GM12878 (cell line): ENCODE data around the gene ANXA4. TPM values are rescaled to one million over a fixed set of nuclear protein-coding genes. Genes with fewer than 3 reads are reported as not detected.
A peak's percentile ranks its signal among the peaks of the same experiment; 100 is the strongest.
"Not testable (repeated sequence)": the region's sequence is repeated elsewhere in the genome, so short reads cannot be mapped to it uniquely, and the experiment has no call there.

Experiments used
- ATAC-seq: fragments of 200-7000 bp; cut with Tn5 transposase; 3 replicates; pipeline ENCODE4 v1.9.1; 2020; ENCODE audit warnings: mild to moderate bottlenecking, moderate library complexity
- BruUV-seq: library from RNA; stranded (reverse); fragments of 400-500 nt; replicated peaks from 2 replicates; lab custom pipeline; 2021; lab: Mats Ljungman, UMichigan
- CTCF ChIA-PET: fragments of 300-600 bp; sonication (Branson Sonifier 250); formaldehyde crosslinking; extraction: SDS; loops from one replicate; lab custom pipeline; 2021; ENCODE audit warnings: inconsistent platforms; lab: Yijun Ruan, JAX
- POLR2A ChIA-PET: fragments of 350-600 bp; formaldehyde crosslinking; extraction: SDS; loops from one replicate; lab custom pipeline; 2021; ENCODE audit warnings: inconsistent platforms; lab: Charles Lee
- RAD21 ChIA-PET: fragments of 300-600 bp; sonication (Branson Sonifier 250); formaldehyde crosslinking; loops from one replicate; lab custom pipeline; 2023; ENCODE audit warnings: antibody characterized with exemption; ENCODE audit not compliant: unreplicated experiment; lab: Charles Lee
- SMC1A ChIA-PET: fragments of 300-600 bp; sonication (Branson Sonifier 250); formaldehyde crosslinking; loops from one replicate; lab custom pipeline; 2023; ENCODE audit not compliant: unreplicated experiment, uncharacterized antibody; lab: Charles Lee
- DNase-seq: peaks from one replicate; pipeline ENCODE4 v3.0.0-alpha.2; 2011; ENCODE audit warnings: low read depth, low spot score
- FAIRE-seq: peaks from 3 replicates; lab custom pipeline; 2011; peaks lifted over from hg19 to GRCh38; lab: Jason Lieb, UNC
- H2AFZ ChIP-seq: 2 replicates; pipeline ENCODE4 v1.6.0; 2011; ENCODE audit warnings: low read depth, low read length, control low read depth; ENCODE audit not compliant: control insufficient read depth
- H3K27ac ChIP-seq: 2 replicates; pipeline ENCODE4 v1.5.1; 2011; ENCODE audit warnings: control low read depth; ENCODE audit not compliant: control insufficient read depth, insufficient read depth
- H3K27me3 ChIP-seq, 2 experiments: replicated peaks in 1 of 2; 2 replicates each; pipeline versions ENCODE4 v1.6.0 to v1.6.1; 2011; ENCODE audit warnings: low read length in 1 of 2; ENCODE audit not compliant: control insufficient read depth in 2 of 2, insufficient read depth in 2 of 2
- H3K36me3 ChIP-seq, 2 experiments: 2 replicates each; pipeline ENCODE4 v1.5.1; 2011; ENCODE audit warnings: low read length in 1 of 2; ENCODE audit not compliant: control insufficient read depth in 2 of 2, insufficient read depth in 2 of 2
- H3K4me1 ChIP-seq: 2 replicates; pipeline ENCODE4 v1.6.1; 2011; ENCODE audit warnings: mild to moderate bottlenecking, low read length, moderate library complexity, mixed read lengths; ENCODE audit not compliant: control insufficient read depth, insufficient read depth
- H3K4me2 ChIP-seq: 2 replicates; pipeline ENCODE4 v1.6.0; 2011; ENCODE audit warnings: control low read depth; ENCODE audit not compliant: control insufficient read depth, insufficient read depth
- H3K4me3 ChIP-seq: fragments of 200-600 bp; sonication (generic); 2 replicates; pipeline ENCODE4 v1.5.1; 2016
- H3K79me2 ChIP-seq: 2 replicates; pipeline ENCODE4 v1.6.0; 2011; ENCODE audit warnings: low read length; ENCODE audit not compliant: control insufficient read depth, insufficient read depth
- H3K9ac ChIP-seq: 2 replicates; pipeline ENCODE4 v1.8.0; 2011; ENCODE audit warnings: low read length, control low read depth, mixed read lengths; ENCODE audit not compliant: control insufficient read depth, insufficient read depth
- H3K9me3 ChIP-seq: replicated peaks from 3 replicates; pipeline ENCODE4 v1.5.1; 2011; ENCODE audit warnings: mild to moderate bottlenecking, low read length; ENCODE audit not compliant: control insufficient read depth, insufficient read depth
- H4K20me1 ChIP-seq: 2 replicates; pipeline ENCODE4 v1.6.0; 2011; ENCODE audit not compliant: control insufficient read depth, insufficient read depth
- ATF7 ChIP-seq: fragments of 450-650 bp; IDR thresholded peaks from 2 replicates; pipeline ENCODE4 v1.6.1; 2016; ENCODE audit warnings: low read depth, mild to moderate bottlenecking
- BCL11A ChIP-seq: IDR thresholded peaks from 2 replicates; pipeline ENCODE4 v1.6.1; 2011; ENCODE audit warnings: low read depth, low read length
- EED ChIP-seq: sonication (generic); IDR thresholded peaks from 2 replicates; pipeline ENCODE4 v1.6.1; 2016; ENCODE audit warnings: antibody characterized with exemption, low read depth
- EP300 ChIP-seq, 2 experiments: fragments of 150-350 bp in 1 of 2; IDR thresholded peaks; 2 replicates each; pipeline ENCODE4 v1.6.1; 2011 to 2012; ENCODE audit warnings: low read depth in 2 of 2, low read length in 2 of 2, borderline replicate concordance in 1 of 2, improper control_type of control experiment in 1 of 2, inconsistent platforms in 1 of 2; ENCODE audit not compliant: control insufficient read depth in 1 of 2
- HDGF ChIP-seq: fragments of 450-650 bp; IDR thresholded peaks from 2 replicates; pipeline ENCODE4 v1.6.1; 2016; ENCODE audit warnings: antibody characterized with exemption
- IKZF1 ChIP-seq: fragments of 450-650 bp; conservative IDR thresholded peaks from 2 replicates; pipeline ENCODE4 v1.6.1; 2017; ENCODE audit warnings: antibody characterized with exemption, mild to moderate bottlenecking
- IRF4 ChIP-seq: IDR thresholded peaks from 2 replicates; pipeline ENCODE4 v1.6.1; 2011; ENCODE audit warnings: low read depth, low read length
- MTA2 ChIP-seq: fragments of 450-650 bp; IDR thresholded peaks from 2 replicates; pipeline ENCODE4 v1.6.1; 2016; ENCODE audit warnings: low read depth, mild to moderate bottlenecking, moderate library complexity
- NBN ChIP-seq: fragments of 450-650 bp; IDR thresholded peaks from 2 replicates; pipeline ENCODE4 v1.6.1; 2016
- NFIC ChIP-seq: IDR thresholded peaks from 2 replicates; pipeline ENCODE4 v1.6.1; 2012; ENCODE audit warnings: low read depth, mild to moderate bottlenecking, inconsistent platforms, low read length, moderate library complexity
- RCOR1 ChIP-seq: conservative IDR thresholded peaks from 2 replicates; pipeline ENCODE4 v1.6.1; 2012; ENCODE audit warnings: low read depth, low read length, improper control_type of control experiment
- RELB ChIP-seq: fragments of 450-650 bp; IDR thresholded peaks from 2 replicates; pipeline ENCODE4 v1.6.1; 2017; ENCODE audit warnings: low read depth, mild to moderate bottlenecking, moderate library complexity
- SPI1 ChIP-seq: IDR thresholded peaks from 2 replicates; pipeline ENCODE4 v1.6.1; 2011; ENCODE audit warnings: low read depth, mild to moderate bottlenecking, low read length, moderate library complexity, borderline replicate concordance; ENCODE audit not compliant: insufficient read depth
- ZNF217 ChIP-seq: fragments of 450-650 bp; IDR thresholded peaks from 2 replicates; pipeline ENCODE4 v1.6.1; 2017; ENCODE audit warnings: antibody characterized with exemption, mild to moderate bottlenecking
- ZNF384 ChIP-seq: IDR thresholded peaks from 2 replicates; pipeline ENCODE4 v1.6.1; 2012; ENCODE audit warnings: low read depth, mild to moderate bottlenecking, low read length, improper control_type of control experiment, borderline replicate concordance
- WGBS: methylation state at CpG from one replicate; pipeline ENCODE4 v1.1.6; 2016; ENCODE audit warnings: low lambda C conversion rate; ENCODE audit not compliant: insufficient replicate concordance, insufficient coverage; ENCODE audit errors: missing lambda C conversion rate; 5-methylcytosine and 5-hydroxymethylcytosine counted together
- in situ Hi-C: fragments of 300-500 bp; cut with MboI; formaldehyde crosslinking; loops from 9 replicates; pipeline ENCODE4 v1.14.3; 2018; ENCODE audit warnings: mixed read lengths
- intact Hi-C: fragments of 100-400 bp; cut with micrococcal nuclease; formaldehyde crosslinking; loops from one replicate; pipeline ENCODE4 v1.14.2; 2022; ENCODE audit not compliant: unreplicated experiment
- polyA plus RNA-seq, 11 experiments: library from polyadenylated mRNA; depleted of rRNA in 4 of 11; unstranded in 6 of 11; stranded (reverse) in 5 of 11; fragments of >200 nt; fragmentation: Nextera tagmentation in 4 of 11; fragmentation: Illumina TruSeq in 1 of 11; extraction: Ambion mirVana in 4 of 11; extraction: Trizol in 1 of 11; gene quantifications; 1 replicate in 1 of 11; 2 replicates in 10 of 11; pipeline versions ENCODE4 v1.2.1 to v1.2.3, GENCODE V29; 2011 to 2016; ENCODE audit warnings: inconsistent platforms in 2 of 11, missing spikeins in 2 of 11, low read depth in 1 of 11
- total RNA-seq, 4 experiments: library from RNA; depleted of rRNA in 3 of 4; stranded (reverse); fragments of >200 nt in 3 of 4; fragmentation: Illumina TruSeq in 1 of 4; extraction: Trizol in 1 of 4; gene quantifications; 2 replicates each; pipeline versions ENCODE4 v1.2.1 to v1.2.3, GENCODE V29; 2013 to 2021
- TF ChIP-seq, protein P1 (sequence below): fragments of 450-650 bp; IDR thresholded peaks from 2 replicates; pipeline ENCODE4 v1.6.1; 2016; ENCODE audit warnings: mild to moderate bottlenecking
- TF ChIP-seq, protein P2 (sequence below): IDR thresholded peaks from 2 replicates; pipeline ENCODE4 v1.6.1; 2012; ENCODE audit warnings: low read length, inconsistent platforms

The ANXA4 gene
- total and polyA plus RNA-seq, 10 of the 15 experiments (the other 5 are each of a cell fraction or from before 2014, with no cell fraction given) = 16.3 to 97.2 (median 71.0) TPM

GRCh38 chr2:69802781-69803367 is 60.9 kb downstream of the ANXA4 start:
- DNase-seq, H3K9ac ChIP-seq, H2AFZ ChIP-seq, H3K36me3 ChIP-seq, BruUV-seq, H3K79me2 ChIP-seq, FAIRE-seq, H3K9me3 ChIP-seq, H3K27me3 ChIP-seq, H4K20me1 ChIP-seq: not testable (repeated sequence)
- intact Hi-C loops (loop anchor here (2.0 kb wide), 1 partner anchor 14 kb away; no protein-coding TSS in a partner anchor), in situ Hi-C loops (loop anchor here (25.0 kb wide), 1 partner anchor 241 kb away; no protein-coding TSS in a partner anchor)
- ChIA-PET POLR2A (interaction anchor here (0.6 to 4.9 kb wide), 17 partner anchors 10 to 268 kb away, joined by 3 to 40 read pairs (median 4); partner anchors contain the start of gene ANXA4), RAD21 (interaction anchor here (0.8 to 5.9 kb wide), 21 partner anchors 9 to 110 kb away, joined by 3 to 88 read pairs (median 5); no protein-coding TSS in a partner anchor), SMC1A (interaction anchor here (0.6 to 7.1 kb wide), 24 partner anchors 8 to 329 kb away, joined by 3 to 117 read pairs (median 8); partner anchors contain the start of gene ANXA4), CTCF (interaction anchor here (0.9 to 11.7 kb wide), 12 partner anchors 13 to 78 kb away, joined by 3 to 103 read pairs (median 5); partner anchors contain the start of gene ANXA4)
- WGBS = 23% methylated on average over 3 of the region's 4 CpGs
- Histone ChIP-seq H3K27ac (peak overlapping the region; percentile 64), H3K4me2 (peak overlapping the region; percentile 58), H3K4me1 (peaks cover 53% of the 10 kb centered on the region), H3K4me3 (peak overlapping the region; percentile 49; the same call in 1 of the 2 replicates)
- peak; percentile 87 for ATAC-seq
- 0 out of 2 replicates have a peak, but pooled peaks have one; percentile 47 for TF ChIP-seq RCOR1
- peak; percentile 80 for TF ChIP-seq NBN
- peak; percentile 52 for TF ChIP-seq ATF7
- TF ChIP-seq SPI1 = peak; percentile 92
- 0 out of 2 replicates have a peak, but pooled peaks have one; percentile 48 for TF ChIP-seq EED
- TF ChIP-seq, protein P1, sequence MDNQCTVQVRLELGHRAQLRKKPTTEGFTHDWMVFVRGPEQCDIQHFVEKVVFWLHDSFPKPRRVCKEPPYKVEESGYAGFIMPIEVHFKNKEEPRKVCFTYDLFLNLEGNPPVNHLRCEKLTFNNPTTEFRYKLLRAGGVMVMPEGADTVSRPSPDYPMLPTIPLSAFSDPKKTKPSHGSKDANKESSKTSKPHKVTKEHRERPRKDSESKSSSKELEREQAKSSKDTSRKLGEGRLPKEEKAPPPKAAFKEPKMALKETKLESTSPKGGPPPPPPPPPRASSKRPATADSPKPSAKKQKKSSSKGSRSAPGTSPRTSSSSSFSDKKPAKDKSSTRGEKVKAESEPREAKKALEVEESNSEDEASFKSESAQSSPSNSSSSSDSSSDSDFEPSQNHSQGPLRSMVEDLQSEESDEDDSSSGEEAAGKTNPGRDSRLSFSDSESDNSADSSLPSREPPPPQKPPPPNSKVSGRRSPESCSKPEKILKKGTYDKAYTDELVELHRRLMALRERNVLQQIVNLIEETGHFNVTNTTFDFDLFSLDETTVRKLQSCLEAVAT = peak; percentile 68; the same call in 1 of the 2 replicates
- 0 out of 2 replicates have a peak, but pooled peaks have one; percentile 59 for TF ChIP-seq RELB
- peak; percentile 76; the same call in 1 of the 2 replicates for TF ChIP-seq ZNF217
- peak; percentile 82 for TF ChIP-seq IRF4
- TF ChIP-seq IKZF1 = 0 out of 2 replicates have a peak, but pooled peaks have one; percentile 27
- peak; percentile 49; the same call in 1 of the 2 replicates for TF ChIP-seq NFIC
- peak; percentile 36; the same call in 1 of the 2 replicates for TF ChIP-seq MTA2
- 0 out of 2 replicates have a peak, but pooled peaks have one; percentile 6 for TF ChIP-seq BCL11A
- TF ChIP-seq ZNF384 = peak; percentile 86
- TF ChIP-seq HDGF = peak; percentile 60; the same call in 1 of the 2 replicates
- TF ChIP-seq, protein P2, sequence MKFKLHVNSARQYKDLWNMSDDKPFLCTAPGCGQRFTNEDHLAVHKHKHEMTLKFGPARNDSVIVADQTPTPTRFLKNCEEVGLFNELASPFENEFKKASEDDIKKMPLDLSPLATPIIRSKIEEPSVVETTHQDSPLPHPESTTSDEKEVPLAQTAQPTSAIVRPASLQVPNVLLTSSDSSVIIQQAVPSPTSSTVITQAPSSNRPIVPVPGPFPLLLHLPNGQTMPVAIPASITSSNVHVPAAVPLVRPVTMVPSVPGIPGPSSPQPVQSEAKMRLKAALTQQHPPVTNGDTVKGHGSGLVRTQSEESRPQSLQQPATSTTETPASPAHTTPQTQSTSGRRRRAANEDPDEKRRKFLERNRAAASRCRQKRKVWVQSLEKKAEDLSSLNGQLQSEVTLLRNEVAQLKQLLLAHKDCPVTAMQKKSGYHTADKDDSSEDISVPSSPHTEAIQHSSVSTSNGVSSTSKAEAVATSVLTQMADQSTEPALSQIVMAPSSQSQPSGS = peak; percentile 47; the same call in 1 of the 2 replicates
- TF ChIP-seq EP300 (IDR thresholded peaks at IDR 0.05; ENCODE audit: borderline replicate concordance in 1 of 2, control insufficient read depth in 1 of 2, low read depth in 2 of 2, low read length in 2 of 2) = 0 out of 4 replicates have a peak, but pooled peaks of 1 of the 2 experiments have one; percentile 7
